HG03097 (cell line): ENCODE data around the gene ERC2.

Experiments
- ATAC-seq: cut with Tn5 transposase; IDR thresholded peaks from one replicate; pipeline ENCODE4 v1.9.1; 2021; ENCODE audit not compliant: unreplicated experiment, low FRiP score

Gene ERC2

DNA sequence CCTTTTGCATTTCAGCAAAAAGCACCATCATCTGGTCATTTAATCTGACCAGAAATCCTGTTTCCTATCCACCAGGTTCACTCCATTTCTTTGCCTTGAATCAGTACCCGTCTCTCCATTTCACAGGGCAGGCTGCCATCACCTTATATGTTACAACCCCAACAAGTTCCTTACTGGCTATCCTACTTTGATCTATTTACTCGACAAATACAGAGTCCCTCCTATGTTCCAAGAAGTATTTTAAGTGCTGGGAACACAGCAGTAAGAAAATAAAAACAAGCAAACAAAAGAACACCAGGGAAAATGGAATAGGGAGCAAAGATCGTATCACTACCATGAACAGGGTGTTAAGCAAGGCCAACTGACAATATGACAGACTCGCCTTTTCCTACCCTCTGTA lies 685.9 kb downstream of the ERC2 start:
- no peak for ATAC-seq

DNA sequence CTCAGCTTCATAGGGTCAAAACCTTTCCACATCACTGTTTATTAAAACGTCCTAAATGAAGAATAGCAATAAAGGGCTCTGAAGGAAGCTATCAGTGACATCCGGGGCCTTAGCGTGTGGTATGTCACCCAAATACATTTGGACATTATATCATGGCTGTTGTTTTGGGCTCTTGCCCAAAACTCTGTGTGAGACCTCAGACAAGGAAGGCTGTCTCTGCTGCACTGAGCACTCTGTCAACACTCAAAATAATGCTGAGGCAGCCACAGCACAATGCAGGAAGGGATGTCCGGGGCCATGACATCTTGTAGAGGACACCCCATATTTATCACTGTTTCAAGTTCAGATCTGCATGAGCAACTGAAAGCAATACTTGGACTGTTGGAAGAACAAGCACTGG lies 687.4 kb downstream of the ERC2 start:
- ATAC-seq = no peak

- no peak for ATAC-seq
Measured at GRCh38 chr3:55779543-55779942, 688.7 kb downstream of the ERC2 start.

GRCh38 chr3:55775366-55776154 lies 692.7 kb downstream of the ERC2 start:
- no peak for ATAC-seq

GRCh38 chr3:55774856-55775255 lies 693.4 kb downstream of the ERC2 start:
- no peak for ATAC-seq

DNA sequence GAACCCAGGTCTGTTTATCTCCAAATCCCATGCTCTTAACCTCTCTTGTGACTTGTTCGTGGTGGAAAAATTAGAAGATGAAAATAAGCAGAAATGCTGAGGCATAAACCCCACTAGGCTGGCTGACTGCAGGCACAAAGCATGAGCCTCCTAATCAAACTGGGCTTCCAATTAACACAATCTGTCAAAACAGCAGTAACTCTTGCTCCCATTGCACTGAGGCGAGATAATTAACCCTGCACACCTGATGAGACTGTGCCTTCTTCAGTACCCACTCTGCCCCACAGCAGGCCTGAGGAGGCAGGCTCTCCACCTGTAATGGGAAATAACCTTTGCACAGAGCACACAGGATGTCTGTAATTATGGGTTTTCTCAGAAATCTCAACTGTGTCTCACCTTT lies 696.8 kb downstream of the ERC2 start:
- ATAC-seq = no peak

GRCh38 chr3:55770077-55770476 lies 698.2 kb downstream of the ERC2 start:
- ATAC-seq = no peak

GRCh38 chr3:55766753-55767152 lies 701.5 kb downstream of the ERC2 start:
- no peak for ATAC-seq

DNA sequence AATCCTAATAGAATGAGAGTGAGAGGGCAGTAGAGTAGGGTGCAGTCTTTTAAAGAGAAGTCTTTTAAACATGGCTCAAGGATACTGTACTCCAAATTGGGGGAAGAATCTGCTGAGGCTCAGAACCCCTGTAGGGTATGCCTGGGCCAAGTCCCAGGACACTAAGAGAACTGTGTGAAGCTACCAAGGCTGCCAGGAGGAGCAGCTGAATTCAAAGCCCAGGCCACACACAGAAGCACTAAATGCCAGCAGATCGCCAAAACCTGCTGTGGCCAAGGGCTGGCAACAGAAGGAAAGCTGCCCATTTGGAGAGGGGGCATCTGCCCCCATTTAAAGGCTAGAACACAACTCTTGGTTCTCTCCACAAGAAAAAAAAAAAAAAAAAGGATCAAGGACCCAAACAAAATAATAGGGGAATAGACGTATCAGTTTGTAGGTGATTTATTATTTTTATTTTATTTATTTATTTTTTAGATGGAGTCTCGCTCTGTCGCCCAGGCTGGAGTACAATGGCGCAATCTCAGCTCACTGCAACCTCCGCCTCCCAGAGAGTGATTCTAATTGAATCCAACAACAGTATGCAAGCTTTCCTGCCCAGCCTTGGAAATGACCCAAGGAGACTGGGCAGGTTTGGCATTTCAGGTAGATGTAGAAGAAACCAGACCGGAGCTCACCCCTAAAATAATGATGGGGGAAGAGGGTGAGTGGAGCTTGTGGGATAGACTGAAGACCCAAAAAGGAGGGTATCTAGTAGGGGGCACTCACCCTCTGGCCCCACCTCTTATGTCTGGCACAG lies 702.2 kb downstream of the ERC2 start:
- ATAC-seq = no peak

DNA sequence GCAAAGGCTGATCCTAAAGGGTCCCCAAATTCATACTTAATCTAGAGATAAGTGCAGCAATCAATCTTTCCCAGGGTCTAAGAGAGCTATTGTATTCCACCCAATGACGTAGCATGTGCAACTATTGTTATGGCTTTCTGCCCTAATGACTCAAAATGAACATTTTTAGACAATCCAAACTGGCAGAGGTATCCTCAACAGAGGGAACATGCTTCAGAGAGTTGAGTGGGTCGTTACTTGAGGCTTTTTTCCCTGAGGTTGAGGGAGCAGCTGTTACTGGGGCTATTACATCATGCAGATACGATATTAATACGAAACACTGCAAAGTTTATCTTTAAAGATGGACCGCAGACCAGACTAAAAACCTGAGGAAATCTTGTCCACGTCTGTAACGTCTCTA lies 702.9 kb downstream of the ERC2 start:
- no peak for ATAC-seq

DNA sequence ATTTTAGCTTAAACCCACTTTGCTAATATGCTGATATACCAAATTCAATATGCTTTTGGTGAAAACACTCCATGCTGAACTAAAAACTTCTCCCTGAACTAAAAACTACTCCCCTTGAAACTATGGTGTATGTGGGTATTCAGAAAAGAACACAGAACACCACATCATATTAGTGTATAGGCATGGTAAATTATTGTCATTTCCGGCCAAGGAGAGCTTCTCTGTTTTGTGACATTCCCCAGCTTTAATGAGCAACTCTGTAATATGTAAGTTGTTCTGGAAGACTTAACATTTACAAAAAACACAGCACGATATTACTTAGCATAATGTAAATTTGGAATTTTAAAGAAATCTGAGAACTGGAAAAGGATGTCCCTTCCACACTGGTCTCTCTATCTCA lies 711.3 kb downstream of the ERC2 start:
- no peak for ATAC-seq

DNA sequence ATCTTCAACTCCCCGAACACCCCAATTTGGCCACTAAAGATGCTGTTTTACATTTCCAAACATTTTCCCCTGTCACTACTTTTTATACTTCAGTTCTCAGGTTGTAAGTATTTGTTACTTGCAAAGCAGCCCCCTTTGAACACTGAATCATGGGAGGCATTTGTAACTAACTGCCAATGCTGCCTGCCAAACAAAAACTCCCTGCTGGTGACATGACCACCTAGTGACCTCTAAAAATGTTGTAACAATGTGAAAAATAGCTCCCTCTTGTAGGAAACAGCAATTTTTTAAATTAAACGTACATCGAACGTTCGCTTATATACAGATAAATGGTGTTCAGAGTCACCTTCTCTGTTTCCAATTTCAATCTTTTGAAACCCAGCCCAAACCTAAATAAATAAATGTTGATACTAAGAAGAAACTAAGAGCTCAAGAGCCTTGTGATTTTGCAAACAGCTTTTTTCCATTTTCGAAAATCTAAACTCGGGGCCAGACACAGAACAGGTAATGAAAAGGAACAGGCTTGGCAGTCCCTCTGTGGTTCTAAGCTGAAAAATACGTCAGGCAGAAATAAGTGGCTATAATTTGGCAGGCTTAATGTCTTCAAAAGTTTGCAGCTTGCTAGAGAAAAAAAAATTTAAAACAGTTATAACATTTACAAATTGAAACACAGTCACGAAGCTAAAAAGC lies 712.6 kb downstream of the ERC2 start:
- ATAC-seq = no peak

GRCh38 chr3:55752911-55753310 lies 715.4 kb downstream of the ERC2 start:
- ATAC-seq = no peak

DNA sequence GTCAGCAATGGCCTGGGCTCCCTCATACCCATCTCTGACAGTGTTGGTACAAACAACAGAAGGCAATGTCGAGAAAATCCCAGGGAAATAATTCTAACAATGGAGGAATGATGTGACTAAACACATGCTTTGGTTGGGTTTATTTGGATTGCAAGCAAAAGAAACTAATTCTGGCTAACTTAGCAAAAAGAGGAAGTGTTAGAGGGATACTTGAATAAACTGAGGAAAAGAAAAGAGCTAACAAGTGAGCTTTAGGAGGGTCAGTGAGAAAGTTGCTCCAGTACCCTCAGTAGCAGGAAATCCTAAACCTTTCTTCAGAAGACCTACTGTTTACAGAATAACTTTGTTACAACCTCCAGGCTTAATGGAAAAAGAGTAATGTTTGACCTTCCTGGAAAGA lies 716.5 kb downstream of the ERC2 start:
- no peak for ATAC-seq

DNA sequence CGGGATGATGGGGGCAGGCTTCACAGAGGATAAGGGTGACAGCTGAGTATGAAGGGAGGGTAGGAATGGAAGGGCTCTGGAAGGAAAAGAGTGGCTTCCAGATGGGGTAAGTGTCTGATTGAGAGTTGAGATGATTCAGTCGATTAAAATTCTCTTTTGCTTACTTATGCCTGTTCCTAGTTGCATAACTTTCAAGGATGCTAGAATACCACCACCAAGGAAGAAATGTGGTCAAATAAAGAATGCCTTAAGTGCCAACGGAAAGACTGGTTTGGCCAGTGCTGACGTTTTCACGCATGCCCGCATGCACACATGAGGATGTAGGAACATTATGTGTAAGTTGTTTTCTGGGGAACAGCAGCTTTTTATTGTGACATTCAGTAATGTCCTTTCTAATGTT lies 717.7 kb downstream of the ERC2 start:
- ATAC-seq = no peak

DNA sequence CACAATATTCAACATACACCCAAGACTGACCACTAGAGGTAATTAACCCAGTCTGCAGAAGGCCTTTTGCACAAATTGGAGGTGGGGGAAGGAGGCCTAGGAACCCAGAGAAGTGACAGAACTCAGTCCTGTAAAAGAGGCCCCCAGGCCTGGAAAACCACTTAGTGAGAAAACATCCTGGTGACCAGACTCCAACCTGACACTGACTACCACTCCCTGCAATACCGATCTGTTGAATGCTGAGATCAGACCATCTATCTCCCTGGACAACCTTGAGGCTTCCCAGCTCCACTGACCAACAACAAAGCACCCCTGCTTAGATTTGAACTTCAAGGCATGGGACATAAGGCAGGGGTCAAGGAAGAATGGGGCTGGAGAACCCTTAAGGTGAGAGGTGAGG lies 719.2 kb downstream of the ERC2 start:
- no peak for ATAC-seq

GRCh38 chr3:55746808-55747413 lies 721.4 kb downstream of the ERC2 start:
- ATAC-seq = no peak

DNA sequence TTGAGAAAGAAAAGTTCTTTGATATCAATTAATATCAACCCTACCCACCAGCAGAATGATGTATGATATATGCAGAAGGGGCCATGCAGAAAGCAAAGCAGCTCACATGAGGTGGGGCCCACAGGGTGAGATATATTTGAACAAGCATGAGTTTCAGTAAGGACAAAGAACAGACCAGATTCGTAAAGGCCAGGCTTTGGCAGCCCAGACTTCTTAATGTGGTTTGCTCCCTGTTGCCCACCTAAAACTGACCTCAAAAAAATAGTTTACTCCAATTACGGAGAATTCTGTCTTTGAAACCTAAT lies 725.5 kb downstream of the ERC2 start:
- ATAC-seq = no peak

DNA sequence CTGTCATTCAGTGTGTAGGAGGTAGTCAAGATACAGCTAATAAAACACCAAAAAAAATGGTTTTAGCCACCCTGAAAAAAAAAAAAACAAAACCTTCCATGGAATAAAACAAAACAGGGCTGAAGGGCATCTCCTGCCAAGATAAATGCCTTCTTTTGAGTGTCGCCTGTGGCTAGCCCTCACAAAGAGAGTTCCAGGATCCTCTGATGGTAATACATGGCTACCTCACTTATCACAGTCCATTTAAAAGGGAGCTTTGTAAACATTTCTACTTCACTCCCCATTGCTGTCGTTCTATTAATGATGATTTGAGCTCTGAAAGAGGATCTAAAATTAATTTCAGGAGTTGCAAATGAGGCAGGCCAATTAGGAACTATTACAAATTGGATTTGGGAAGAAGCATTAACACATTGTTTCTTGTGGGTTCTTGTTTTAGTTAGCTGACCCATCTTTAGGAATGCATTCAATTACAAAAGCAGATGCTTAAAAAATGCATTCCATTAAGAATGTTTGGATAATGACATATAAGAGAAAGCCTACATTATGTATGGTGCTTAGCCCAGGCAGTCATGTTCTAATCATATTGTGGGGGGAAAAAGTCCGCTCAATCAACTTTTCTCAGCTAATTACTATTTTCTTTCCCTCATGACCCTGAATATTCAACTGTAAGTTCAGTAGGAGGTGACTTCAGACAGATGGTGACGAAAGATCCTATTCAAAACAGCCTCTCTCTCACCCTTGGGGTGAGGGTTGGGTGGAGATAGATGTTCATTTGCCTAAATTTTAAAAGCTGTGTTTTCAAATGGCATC lies 726.0 kb downstream of the ERC2 start:
- ATAC-seq = no peak

- no peak for ATAC-seq
Measured at GRCh38 chr3:55737186-55737585, 731.1 kb downstream of the ERC2 start.
